Upper lobe of left lung (tissue), 6 donors: ENCODE data around the gene MTREX. TPM values are rescaled to one million over a fixed set of nuclear protein-coding genes. Genes with fewer than 3 reads are reported as not detected.

Experiments used
- ATAC-seq, 2 donors: fragments of 200-7000 bp; cut with Tn5 transposase; one replicate each; pipeline ENCODE4 v1.9.1; 2022; ENCODE audit warnings: mild to moderate bottlenecking in 2 of 2, moderate library complexity in 2 of 2; ENCODE audit not compliant: low FRiP score in 2 of 2
- DNase-seq, 2 donors: peaks; one replicate each; pipeline ENCODE4 v3.0.0-alpha.2; 2019 to 2020
- H3K27ac ChIP-seq, 4 donors: fragments of 200-600 bp; sonication (generic); one replicate each; pipeline ENCODE4 v1.5.1; 2016 to 2019
- H3K27me3 ChIP-seq, 4 donors: fragments of 200-600 bp; sonication (generic); one replicate each; pipeline ENCODE4 v1.5.1; 2017 to 2019
- H3K36me3 ChIP-seq, 4 donors: fragments of 200-600 bp; sonication (generic); one replicate each; pipeline ENCODE4 v1.5.1; 2016 to 2019
- H3K4me1 ChIP-seq, 4 donors: fragments of 200-600 bp; sonication (generic); one replicate each; pipeline ENCODE4 v1.5.1; 2018 to 2019
- H3K4me3 ChIP-seq, 4 donors: fragments of 200-600 bp; sonication (generic); one replicate each; pipeline ENCODE4 v1.5.1; 2017 to 2019; ENCODE audit warnings: mild to moderate bottlenecking in 2 of 4, moderate library complexity in 1 of 4
- H3K9me3 ChIP-seq, 4 donors: fragments of 200-600 bp; sonication (generic); one replicate each; pipeline ENCODE4 v1.5.1; 2018 to 2019
- EP300 ChIP-seq, 4 donors: sonication (generic); formaldehyde crosslinking; IDR thresholded peaks; one replicate each; pipeline ENCODE4 v1.5.1; 2017; ENCODE audit warnings: antibody characterized with exemption in 4 of 4, control low read depth in 2 of 4
- POLR2A ChIP-seq, 4 donors: fragments of 450-650 bp; IDR thresholded peaks; one replicate each; pipeline ENCODE4 v1.5.1; 2016 to 2017; ENCODE audit warnings: antibody characterized with exemption in 4 of 4, mild to moderate bottlenecking in 2 of 4
- POLR2AphosphoS5 ChIP-seq, 2 donors: sonication (generic); formaldehyde crosslinking; IDR thresholded peaks; one replicate each; pipeline ENCODE4 v1.5.1; 2017; ENCODE audit warnings: antibody characterized with exemption in 2 of 2
- WGBS, 2 donors: methylation state at CpG; one replicate each; pipeline ENCODE4 v1.1.5; 2017 to 2018; 5-methylcytosine and 5-hydroxymethylcytosine counted together
- total RNA-seq, 6 donors: library from RNA; depleted of rRNA in 4 of 6; stranded (reverse); fragments of >200 nt in 4 of 6; gene quantifications; one replicate each; pipeline versions ENCODE4 v1.1.0 to v1.2.1, GENCODE V29; 2016 to 2021
- TF ChIP-seq, protein P1 (sequence below), 6 experiments: fragments of 450-650 bp in 4 of 6; fragments of 200-600 bp in 2 of 6; sonication (generic) in 2 of 6; IDR thresholded peaks; one replicate each; pipeline ENCODE4 v1.5.1; 2016 to 2019; ENCODE audit warnings: antibody characterized with exemption in 6 of 6
- donor health status: DM: no; HTN: no; CAD: no; lungs with moderate emphysema.
- donor health status: DM: no; HTN: yes; CAD: no; lungs with severe emphysema.

Gene MTREX
- total RNA-seq, 6 donors from 2014 or later, result 44.1 to 179 (median 61.6) TPM

DNA sequence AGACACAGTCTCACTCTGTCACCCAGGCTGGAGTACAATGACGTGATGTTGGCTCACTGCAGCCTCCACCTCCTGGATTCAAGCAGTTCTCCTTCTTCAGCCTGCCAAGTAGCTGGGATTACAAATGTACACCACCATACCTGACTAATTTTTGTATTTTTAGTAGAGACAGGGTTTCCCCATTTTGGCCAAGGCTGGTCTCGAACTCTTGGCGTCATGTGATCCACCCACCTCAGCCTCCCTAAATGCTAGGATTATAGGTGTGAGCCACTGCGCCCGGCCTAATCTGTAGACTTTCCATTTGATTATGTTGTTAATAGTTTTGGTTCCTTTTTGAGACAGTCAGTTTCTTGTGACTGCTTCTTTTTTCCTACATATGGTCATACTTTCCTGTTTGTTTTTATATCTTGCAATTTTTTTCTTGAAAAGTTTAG is 31.0 kb downstream of the MTREX start:
- Histone ChIP-seq H3K36me3 (peaks cover 0 to 31% (median 3%) of the 10 kb centered on the region in 4 donors), H3K4me3 (no peak overlapping the region), H3K27me3 (no peaks in the 10 kb centered on the region), H3K4me1 (peaks cover 0 to 3% (median 0%) of the 10 kb centered on the region in 4 donors), H3K9me3 (no peaks in the 10 kb centered on the region), H3K27ac (no peak overlapping the region)
- WGBS, 2 donors, result 87 to 89% methylated on average over 5 of the region's 5 CpGs
- DNase-seq, result no peak
- TF ChIP-seq POLR2AphosphoS5 (IDR thresholded peaks at IDR 0.05), result no peak
- TF ChIP-seq EP300 (IDR thresholded peaks at IDR 0.05), result no peak
- TF ChIP-seq POLR2A (IDR thresholded peaks at IDR 0.05), result no peak
- TF ChIP-seq, protein P1, sequence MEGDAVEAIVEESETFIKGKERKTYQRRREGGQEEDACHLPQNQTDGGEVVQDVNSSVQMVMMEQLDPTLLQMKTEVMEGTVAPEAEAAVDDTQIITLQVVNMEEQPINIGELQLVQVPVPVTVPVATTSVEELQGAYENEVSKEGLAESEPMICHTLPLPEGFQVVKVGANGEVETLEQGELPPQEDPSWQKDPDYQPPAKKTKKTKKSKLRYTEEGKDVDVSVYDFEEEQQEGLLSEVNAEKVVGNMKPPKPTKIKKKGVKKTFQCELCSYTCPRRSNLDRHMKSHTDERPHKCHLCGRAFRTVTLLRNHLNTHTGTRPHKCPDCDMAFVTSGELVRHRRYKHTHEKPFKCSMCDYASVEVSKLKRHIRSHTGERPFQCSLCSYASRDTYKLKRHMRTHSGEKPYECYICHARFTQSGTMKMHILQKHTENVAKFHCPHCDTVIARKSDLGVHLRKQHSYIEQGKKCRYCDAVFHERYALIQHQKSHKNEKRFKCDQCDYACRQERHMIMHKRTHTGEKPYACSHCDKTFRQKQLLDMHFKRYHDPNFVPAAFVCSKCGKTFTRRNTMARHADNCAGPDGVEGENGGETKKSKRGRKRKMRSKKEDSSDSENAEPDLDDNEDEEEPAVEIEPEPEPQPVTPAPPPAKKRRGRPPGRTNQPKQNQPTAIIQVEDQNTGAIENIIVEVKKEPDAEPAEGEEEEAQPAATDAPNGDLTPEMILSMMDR (IDR thresholded peaks at IDR 0.05), result no peak
- no peak for ATAC-seq

DNA sequence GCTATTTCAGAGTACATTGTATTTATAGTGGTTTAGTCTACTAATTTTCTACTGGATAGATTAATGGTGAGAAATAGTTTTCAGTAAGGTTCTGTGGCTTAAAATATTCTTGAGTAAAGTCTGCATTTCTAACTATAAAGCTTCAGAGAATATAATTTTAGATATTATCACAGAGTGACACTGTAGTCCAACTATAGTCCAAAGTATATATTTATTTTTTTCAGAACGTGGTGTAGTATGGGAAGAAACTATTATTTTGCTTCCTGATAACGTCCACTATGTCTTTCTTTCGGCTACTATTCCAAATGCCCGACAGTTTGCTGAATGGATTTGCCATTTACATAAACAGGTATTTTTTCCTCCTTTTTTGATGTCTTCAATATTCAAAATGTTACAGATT is 35.3 kb downstream of the MTREX start:
- DNase-seq (no peak), ATAC-seq (no peak)
- Histone ChIP-seq H3K36me3 (peaks cover 13 to 59% (median 29%) of the 10 kb centered on the region in 4 donors), H3K27me3 (no peaks in the 10 kb centered on the region), H3K27ac (no peak overlapping the region), H3K4me1 (peaks cover 0 to 3% (median 0%) of the 10 kb centered on the region in 4 donors), H3K9me3 (no peaks in the 10 kb centered on the region), H3K4me3 (no peak overlapping the region)
- TF ChIP-seq POLR2AphosphoS5 (IDR thresholded peaks at IDR 0.05) (no peak), POLR2A (IDR thresholded peaks at IDR 0.05) (no peak), EP300 (IDR thresholded peaks at IDR 0.05) (no peak)
- TF ChIP-seq, protein P1 (IDR thresholded peaks at IDR 0.05), result no peak
- 89 to 91% methylated on average over 4 of the region's 4 CpGs for WGBS, 2 donors

DNA sequence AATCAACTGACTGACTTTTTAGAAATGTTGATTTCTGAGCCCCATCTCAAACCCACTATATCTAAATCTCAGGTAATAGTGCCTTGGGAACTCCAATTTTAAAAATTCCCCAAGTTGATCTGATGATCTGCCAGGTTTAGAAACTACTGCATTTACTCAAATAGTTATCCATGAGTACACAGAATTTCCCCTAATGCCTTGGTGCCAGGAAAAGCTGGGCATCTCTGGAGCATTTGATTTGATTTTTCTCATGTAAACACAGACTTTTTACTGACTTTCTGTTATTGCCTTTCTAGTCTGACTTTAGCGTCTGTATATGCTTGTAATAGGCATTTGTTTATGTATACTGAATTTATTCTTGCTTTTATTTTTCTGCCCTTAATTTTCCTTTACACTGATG is 35.8 kb downstream of the MTREX start:
- ATAC-seq, result no peak
- peaks cover 0 to 3% (median 0%) of the 10 kb centered on the region in 4 donors for H3K4me1 ChIP-seq
- 71 to 74% methylated on average over 1 of the region's 1 CpG for WGBS, 2 donors
- H3K36me3 ChIP-seq, result peaks cover 17 to 64% (median 31%) of the 10 kb centered on the region in 4 donors
- H3K9me3 ChIP-seq, result no peaks in the 10 kb centered on the region
- TF ChIP-seq POLR2A (IDR thresholded peaks at IDR 0.05) (no peak), POLR2AphosphoS5 (IDR thresholded peaks at IDR 0.05) (no peak), EP300 (IDR thresholded peaks at IDR 0.05) (no peak)
- TF ChIP-seq, protein P1 (IDR thresholded peaks at IDR 0.05), result no peak
- H3K4me3 ChIP-seq, result no peak overlapping the region
- no peak overlapping the region for H3K27ac ChIP-seq
- no peak for DNase-seq
- H3K27me3 ChIP-seq, result no peaks in the 10 kb centered on the region

DNA sequence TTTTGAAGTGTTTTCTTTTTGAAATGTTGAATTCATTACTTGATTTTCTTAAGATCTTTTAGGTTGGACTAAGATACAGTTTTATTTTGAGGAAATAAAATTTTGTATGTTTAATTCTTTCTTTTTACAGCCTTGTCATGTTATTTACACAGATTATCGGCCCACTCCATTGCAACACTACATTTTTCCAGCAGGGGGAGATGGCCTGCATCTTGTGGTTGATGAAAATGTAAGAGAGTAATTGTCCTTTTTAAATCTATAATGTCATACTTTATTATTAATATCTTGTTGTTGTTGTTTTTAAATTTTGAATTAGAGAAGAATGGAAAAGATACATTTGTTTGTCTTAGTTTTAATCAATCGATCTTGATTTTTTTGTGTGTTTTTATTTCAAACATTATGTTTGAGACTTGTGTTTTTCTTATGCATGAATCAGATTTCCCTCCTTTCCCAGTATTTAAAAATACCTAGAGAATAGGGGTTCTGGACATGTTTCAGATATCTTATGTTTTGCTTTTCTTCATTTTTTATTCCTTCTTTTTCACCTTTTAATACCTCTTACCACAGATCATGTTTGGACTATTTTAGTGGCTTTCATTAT is 36.7 kb downstream of the MTREX start:
- no peaks in the 10 kb centered on the region for H3K9me3 ChIP-seq
- whole genome bisulfite sequencing, 2 donors, result 47 to 49% methylated on average over 2 of the region's 2 CpGs
- ATAC-seq, result peak in 1 of 2 donors; percentile 59

More for the DNA sequence above, 36.7 kb downstream of the MTREX start:
- Histone ChIP-seq H3K27me3 (no peaks in the 10 kb centered on the region), H3K36me3 (peaks cover 17 to 73% (median 37%) of the 10 kb centered on the region in 4 donors), H3K4me1 (no peaks in the 10 kb centered on the region), H3K27ac (no peak overlapping the region), H3K4me3 (no peak overlapping the region)
- no peak for DNase-seq
- TF ChIP-seq, protein P1 (IDR thresholded peaks at IDR 0.05), result peak; percentile 62 to 83 (median 76)
- no peak for TF ChIP-seq POLR2A (IDR thresholded peaks at IDR 0.05)
